Head of caudate nucleus (tissue), 42 donors: Measurements from ENCODE around the gene SEZ6L2.
"Not testable (repeated sequence)": the region's sequence is repeated elsewhere in the genome, so short reads cannot be mapped to it uniquely, and the experiment has no call there.

Experiments used
- DNase-seq, 42 donors: peaks; one replicate each; pipeline versions ENCODE4 v3.0.0 to v3.0.0-alpha.2; 2020 to 2021; ENCODE audit warnings: mixed read lengths in 7 of 42
- intact Hi-C: fragments of 100-400 bp; cut with DNase I; formaldehyde crosslinking; loops from one replicate; pipeline ENCODE4 v1.15.0; 2022

SEZ6L2 gene

GRCh38 chr16:29899516-29900101, at the start of gene SEZ6L2:
Gene SEZ6L2, minus strand, starts transcription at chr16:29899550. Its CDS starts 531 bp downstream, at chr16:29899019.
- DNase-seq: peak; percentile 63 to 95 (median 84)
- intact Hi-C loops: loop anchor here (5.0 kb wide), 1 partner anchor 37 kb away; the partner anchor contains the start of gene CDIPT

- DNase-seq: no peak
- intact Hi-C loops: no loop called here
Measured at GRCh38 chr16:29947897-29948296, 48.5 kb upstream of the SEZ6L2 start.

- peak in 41 of 42 donors; percentile 18 to 90 (median 64) for DNase-seq
- intact Hi-C loops: no loop called here
Measured at GRCh38 chr16:29943846-29944799, 44.8 kb upstream of the SEZ6L2 start.

GRCh38 chr16:29940656-29941055, 41.3 kb upstream of the SEZ6L2 start:
- DNase-seq: no peak
- intact Hi-C loops: no loop called here

GRCh38 chr16:29931750-29932149, 32.4 kb upstream of the SEZ6L2 start:
- intact Hi-C loops: not testable (repeated sequence)

GRCh38 chr16:29927070-29927905, 27.9 kb upstream of the SEZ6L2 start:
- intact Hi-C loops: loop anchor here (2.0 to 10.0 kb wide), 3 partner anchors 35 to 112 kb away; partner anchors contain the start of genes PAGR1, PRRT2, TAOK2 and TMEM219

More at GRCh38 chr16:29931750-29932149, 32.4 kb upstream of the SEZ6L2 start:
- DNase-seq: not testable (repeated sequence)

GRCh38 chr16:29926711-29927052, 27.3 kb upstream of the SEZ6L2 start:
- intact Hi-C loops: loop anchor here (2.0 to 10.0 kb wide), 3 partner anchors 36 to 112 kb away; partner anchors contain the start of genes PAGR1, PRRT2, TAOK2 and TMEM219
- peak in 25 of 42 donors; percentile 23 to 71 (median 44) for DNase-seq

More at GRCh38 chr16:29927070-29927905, 27.9 kb upstream of the SEZ6L2 start:
- peak in 20 of 42 donors; percentile 15 to 62 (median 38) for DNase-seq

- intact Hi-C loops: loop anchor here (2.0 to 10.0 kb wide), 3 partner anchors 36 to 111 kb away; partner anchors contain the start of genes PAGR1, PRRT2, TAOK2 and TMEM219
- peak; percentile 63 to 94 (median 86) for DNase-seq
Measured at GRCh38 chr16:29925781-29926710, 26.7 kb upstream of the SEZ6L2 start, which contains the start of gene KCTD13. Gene KCTD13, minus strand, starts transcription at chr16:29926226. Its CDS starts 193 bp downstream, at chr16:29926033.

- intact Hi-C loops: loop anchor here (5.0 to 10.0 kb wide), 2 partner anchors 37 to 110 kb away; partner anchors contain the start of genes PAGR1, PRRT2 and TMEM219
- peak in 4 of 42 donors; percentile 22 to 41 (median 30) for DNase-seq
Measured at GRCh38 chr16:29925105-29925756, 25.9 kb upstream of the SEZ6L2 start.

GRCh38 chr16:29922986-29923501, 23.7 kb upstream of the SEZ6L2 start:
- DNase-seq: peak in 1 of 42 donors; percentile 13
- intact Hi-C loops: loop anchor here (10.0 kb wide), 1 partner anchor 108 kb away; the partner anchor contains the start of genes PAGR1 and PRRT2

- no peak for DNase-seq
- intact Hi-C loops: loop anchor here (10.0 kb wide), 1 partner anchor 108 kb away; the partner anchor contains the start of genes PAGR1 and PRRT2
Measured at GRCh38 chr16:29922326-29922725, 23.0 kb upstream of the SEZ6L2 start.

- DNase-seq: no peak
- intact Hi-C loops: loop anchor here (10.0 kb wide), 1 partner anchor 106 kb away; the partner anchor contains the start of genes PAGR1 and PRRT2
Measured at GRCh38 chr16:29921034-29921385, 21.7 kb upstream of the SEZ6L2 start.

GRCh38 chr16:29920288-29921033, 21.1 kb upstream of the SEZ6L2 start:
- intact Hi-C loops: loop anchor here (10.0 kb wide), 1 partner anchor 106 kb away; the partner anchor contains the start of genes PAGR1 and PRRT2
- peak in 7 of 42 donors; percentile 34 to 63 (median 55) for DNase-seq

- intact Hi-C loops: no loop called here
- no peak for DNase-seq
Measured at GRCh38 chr16:29916979-29917378, 17.6 kb upstream of the SEZ6L2 start.

- peak in 1 of 42 donors; percentile 3 for DNase-seq
- intact Hi-C loops: no loop called here
Measured at GRCh38 chr16:29915590-29916247, 16.4 kb upstream of the SEZ6L2 start.
